Muscle of leg (tissue), 11 donors: ENCODE data around the gene MANEAL. TPM values are rescaled to one million over a fixed set of nuclear protein-coding genes. Genes with fewer than 3 reads are reported as not detected.

Experiments
- DNase-seq: peaks from one replicate; pipeline ENCODE4 v3.0.0; 2013
- H3K27ac ChIP-seq: one replicate; pipeline ENCODE4 v1.5.1; 2013; ENCODE audit warnings: mild to moderate bottlenecking, low read length, control low read depth
- H3K27me3 ChIP-seq: one replicate; pipeline ENCODE4 v1.6.1; 2013; ENCODE audit warnings: low read length; ENCODE audit not compliant: control insufficient read depth, insufficient read depth
- H3K36me3 ChIP-seq: one replicate; pipeline ENCODE4 v1.6.1; 2013; ENCODE audit warnings: low read length; ENCODE audit not compliant: control insufficient read depth, insufficient read depth
- H3K4me1 ChIP-seq: one replicate; pipeline ENCODE4 v1.6.1; 2013; ENCODE audit warnings: low read length; ENCODE audit not compliant: control insufficient read depth, insufficient read depth
- H3K4me3 ChIP-seq: one replicate; pipeline ENCODE4 v1.5.1; 2013; ENCODE audit warnings: low read length, control low read depth
- H3K9me3 ChIP-seq: replicated peaks from 2 replicates; pipeline ENCODE4 v1.6.1; 2013; ENCODE audit warnings: low read depth, low read length; ENCODE audit not compliant: control insufficient read depth
- WGBS: methylation state at CpG from one replicate; pipeline ENCODE4 v1.1.5; 2013; ENCODE audit warnings: missing lambda C conversion rate; ENCODE audit not compliant: insufficient coverage; 5-methylcytosine and 5-hydroxymethylcytosine counted together
- polyA plus RNA-seq, 8 donors: library from polyadenylated mRNA; unstranded; fragments of 120-200 nt; gene quantifications; one replicate each; pipeline versions ENCODE4 v1.2.1 to v1.2.3, GENCODE V29; 2013; ENCODE audit warnings: inconsistent platforms in 1 of 8, low replicate concordance in 1 of 8; ENCODE audit not compliant: insufficient read length in 8 of 8, insufficient read depth in 1 of 8
- total RNA-seq: library from RNA; stranded (reverse); fragments of 120-200 nt; gene quantifications from one replicate; pipeline ENCODE4 v1.2.4, GENCODE V29; 2013

The MANEAL gene
- total and polyA plus RNA-seq, 9 donors, result 2.0 to 3.7 (median 2.7) TPM

DNA sequence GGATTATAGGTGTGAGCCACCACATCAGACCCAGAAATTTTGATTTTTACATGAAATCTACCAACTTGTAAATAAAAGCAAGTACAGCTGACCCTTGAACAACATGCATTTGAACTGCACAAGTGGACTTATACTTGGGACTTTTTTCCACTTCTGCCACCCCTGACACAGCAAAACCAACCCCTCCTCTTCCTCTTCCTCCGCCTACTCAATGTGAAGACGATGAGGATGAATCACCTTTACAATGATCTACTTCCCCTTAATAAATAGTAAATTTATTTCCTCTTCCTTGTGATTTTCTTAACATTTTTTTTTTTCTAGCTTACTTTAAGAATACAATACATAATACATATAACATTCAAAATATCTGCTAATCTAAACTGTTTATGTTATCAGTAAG is 31.9 kb downstream of the MANEAL start:
- WGBS, result 92% methylated on average over 2 of the region's 2 CpGs
- Histone ChIP-seq H3K27ac (no peak overlapping the region), H3K36me3 (peaks cover 30% of the 10 kb centered on the region), H3K4me3 (no peak overlapping the region), H3K9me3 (no peaks in the 10 kb centered on the region), H3K27me3 (no peaks in the 10 kb centered on the region), H3K4me1 (no peaks in the 10 kb centered on the region)
- no peak for DNase-seq

DNA sequence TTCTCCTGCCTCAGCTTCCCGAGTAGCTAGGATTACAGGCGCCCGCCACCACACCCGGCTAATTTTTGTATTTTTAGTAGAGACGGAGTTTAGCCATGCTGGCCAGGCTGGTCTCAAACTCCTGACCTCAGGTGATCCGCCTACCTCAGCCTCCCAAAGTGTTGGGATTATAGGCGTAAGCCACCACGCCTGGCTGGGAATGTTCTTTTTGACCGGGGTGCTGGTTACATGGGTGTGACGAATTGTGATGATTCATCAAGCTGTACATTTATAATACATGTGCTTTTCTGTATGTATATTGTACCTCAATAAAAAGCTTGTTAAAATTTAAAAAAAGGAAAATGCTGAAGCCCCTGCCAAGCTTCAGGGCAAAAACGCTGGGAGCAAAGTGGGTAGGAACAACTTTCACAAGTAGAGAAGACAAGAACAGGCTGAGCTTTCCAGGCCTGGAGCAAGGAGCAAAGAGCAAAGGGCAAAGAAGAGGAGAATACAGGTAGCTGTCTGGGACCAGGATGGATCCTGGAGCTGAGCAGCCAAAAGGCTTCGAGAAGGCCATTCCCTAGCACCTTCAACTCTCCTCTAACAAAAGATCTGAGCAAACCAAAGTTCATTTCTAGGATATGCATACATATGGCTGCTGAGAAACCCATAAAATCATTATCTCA is 34.9 kb downstream of the MANEAL start:
- H3K9me3 ChIP-seq, result no peaks in the 10 kb centered on the region
- 78% methylated on average over 1 of the region's 12 CpGs for WGBS

DNA sequence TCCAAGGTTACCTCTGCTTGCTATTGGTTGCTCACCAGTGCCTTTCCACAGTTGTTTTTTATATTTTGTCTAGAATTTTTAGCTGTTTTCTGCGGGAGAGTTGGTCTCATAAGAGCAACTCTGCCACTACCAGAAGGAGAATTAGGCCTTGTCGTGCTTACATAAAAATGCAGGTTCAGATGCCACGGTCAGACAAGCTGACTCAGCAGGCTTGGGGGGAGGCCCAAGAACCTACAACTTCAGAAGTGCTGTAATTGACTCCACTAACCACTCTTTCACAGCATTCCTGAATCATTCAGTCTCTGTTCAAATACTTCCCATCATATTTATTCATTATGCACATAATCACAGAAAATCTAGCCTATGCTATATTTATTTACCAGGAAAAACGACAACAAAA is 37.5 kb downstream of the MANEAL start:
- Histone ChIP-seq H3K27ac (no peak overlapping the region), H3K36me3 (peaks cover 51% of the 10 kb centered on the region), H3K9me3 (no peaks in the 10 kb centered on the region), H3K27me3 (no peaks in the 10 kb centered on the region), H3K4me1 (no peaks in the 10 kb centered on the region), H3K4me3 (no peak overlapping the region)
- DNase-seq, result no peak
- no CpG with 5 or more reads among the region's 4 CpGs for WGBS

More for the DNA sequence above, 34.9 kb downstream of the MANEAL start:
- no peaks in the 10 kb centered on the region for H3K4me1 ChIP-seq
- H3K4me3 ChIP-seq, result no peak overlapping the region
- no peak overlapping the region for H3K27ac ChIP-seq
- peaks cover 32% of the 10 kb centered on the region for H3K36me3 ChIP-seq
- DNase-seq, result no peak
- H3K27me3 ChIP-seq, result no peaks in the 10 kb centered on the region

DNA sequence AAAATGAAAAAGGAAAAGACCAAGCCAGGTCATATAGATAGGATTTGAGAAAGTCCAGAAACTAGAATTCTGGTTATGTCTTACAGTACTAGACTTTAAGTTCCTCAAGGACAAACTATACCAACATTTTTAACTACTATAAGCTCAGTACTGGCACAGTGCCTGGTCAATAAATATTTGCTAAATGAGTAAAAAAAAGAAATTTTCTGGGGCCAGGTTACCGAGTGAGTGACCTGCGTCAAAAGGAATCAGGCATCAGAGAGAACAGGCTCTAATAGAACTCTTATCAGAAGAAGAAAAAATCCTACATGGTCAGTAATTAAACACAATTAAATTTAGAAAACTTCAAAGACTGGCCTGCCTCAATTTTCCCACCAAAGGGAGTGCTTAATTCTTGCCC is 38.2 kb downstream of the MANEAL start:
- DNase-seq, result no peak
- no peak overlapping the region for H3K4me3 ChIP-seq
- H3K27ac ChIP-seq, result no peak overlapping the region
- no peaks in the 10 kb centered on the region for H3K9me3 ChIP-seq
- no CpG with 5 or more reads among the region's 2 CpGs for WGBS
- H3K4me1 ChIP-seq, result no peaks in the 10 kb centered on the region
- H3K27me3 ChIP-seq, result no peaks in the 10 kb centered on the region
- peaks cover 47% of the 10 kb centered on the region for H3K36me3 ChIP-seq

DNA sequence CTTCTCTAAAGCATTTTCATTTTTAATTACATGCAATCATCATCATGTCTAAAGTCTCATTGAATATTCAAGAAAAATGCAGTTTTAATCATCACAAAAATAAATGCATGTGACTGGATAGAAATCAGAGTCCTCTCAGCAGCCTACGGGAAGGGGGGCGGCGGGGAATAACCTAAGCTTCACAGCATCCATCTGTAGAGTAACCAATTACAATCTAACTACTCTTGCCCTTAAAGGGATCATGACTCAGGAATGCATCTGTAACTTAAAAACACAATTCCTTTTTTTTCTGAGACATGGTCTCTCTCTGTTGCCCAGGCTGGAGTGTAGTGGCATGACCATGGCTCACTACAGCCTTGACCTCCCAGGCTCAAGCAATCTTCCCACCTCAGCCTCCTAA is 43.1 kb downstream of the MANEAL start:
- Histone ChIP-seq H3K27ac (no peak overlapping the region), H3K4me1 (no peaks in the 10 kb centered on the region), H3K9me3 (no peaks in the 10 kb centered on the region), H3K4me3 (no peak overlapping the region), H3K36me3 (peaks cover 57% of the 10 kb centered on the region), H3K27me3 (no peaks in the 10 kb centered on the region)
- WGBS, result no CpG with 5 or more reads among the region's 3 CpGs
- no peak for DNase-seq

DNA sequence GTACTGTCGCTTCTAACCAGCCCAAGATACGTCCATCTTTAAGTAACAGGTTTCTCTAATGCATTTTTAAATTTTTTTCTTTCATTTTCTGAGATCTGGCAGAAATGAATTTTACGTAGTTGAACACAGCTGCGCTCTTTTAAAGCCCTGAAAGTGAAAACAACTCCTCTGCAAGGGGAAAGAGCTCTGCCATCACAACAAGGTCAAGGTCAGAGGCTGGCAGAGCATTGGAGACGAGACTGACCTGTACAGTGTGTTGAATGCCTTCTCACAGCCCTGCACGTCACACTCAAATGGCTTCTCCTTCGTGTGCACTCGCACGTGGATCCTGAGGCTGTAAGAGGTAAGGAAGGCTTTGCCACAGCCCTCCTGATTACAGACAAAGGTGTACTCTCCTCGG is 46.0 kb downstream of the MANEAL start:
- DNase-seq, result no peak
- Histone ChIP-seq H3K9me3 (no peaks in the 10 kb centered on the region), H3K4me3 (no peak overlapping the region), H3K4me1 (no peaks in the 10 kb centered on the region), H3K36me3 (peaks cover 42% of the 10 kb centered on the region), H3K27ac (no peak overlapping the region), H3K27me3 (no peaks in the 10 kb centered on the region)
- WGBS, result 97% methylated on average over 8 of the region's 10 CpGs

DNA sequence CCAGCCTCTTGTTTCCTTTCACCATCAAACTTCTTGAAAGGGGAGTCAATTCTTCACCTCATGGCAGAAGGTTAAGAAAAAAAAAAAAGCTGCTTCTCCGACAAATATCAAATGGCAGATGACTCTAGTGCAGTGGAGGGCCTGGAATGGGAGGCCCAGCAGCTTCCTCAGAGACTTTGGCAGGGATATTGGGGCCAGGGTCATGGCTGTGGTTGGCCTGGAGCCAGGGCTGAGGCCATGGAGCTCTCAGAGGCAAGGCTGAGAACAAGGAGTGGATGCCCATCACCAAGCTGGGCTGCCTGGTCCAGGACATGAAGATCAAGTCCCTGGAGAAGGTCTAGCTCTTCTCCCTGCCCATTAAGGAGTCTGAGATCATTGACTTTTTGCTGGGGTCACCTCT is 47.1 kb downstream of the MANEAL start:
- H3K4me1 ChIP-seq, result no peaks in the 10 kb centered on the region
- no peaks in the 10 kb centered on the region for H3K27me3 ChIP-seq
- no peak for DNase-seq
- WGBS, result no CpG with 5 or more reads among the region's 1 CpG
- H3K4me3 ChIP-seq, result no peak overlapping the region
- H3K9me3 ChIP-seq, result no peaks in the 10 kb centered on the region
- peaks cover 33% of the 10 kb centered on the region for H3K36me3 ChIP-seq
- no peak overlapping the region for H3K27ac ChIP-seq

DNA sequence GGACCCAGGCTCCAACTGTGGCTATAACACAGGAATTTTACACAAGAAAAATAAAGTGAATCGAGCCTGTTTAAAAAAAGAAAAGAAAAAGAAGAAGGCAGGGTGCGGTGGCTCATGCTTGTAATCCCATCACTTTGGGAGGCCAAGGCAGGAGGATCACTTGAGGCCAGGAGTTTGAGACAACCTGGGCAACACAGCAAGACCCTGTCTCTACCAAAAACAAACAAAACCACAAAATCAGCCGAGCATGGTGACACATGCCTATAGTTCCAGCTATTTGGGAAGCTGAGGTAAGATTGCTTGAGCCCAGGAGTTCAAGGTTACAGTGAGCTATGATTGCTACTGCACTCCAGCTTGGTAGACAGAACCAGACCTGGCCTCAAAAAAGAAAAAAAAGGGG is 48.0 kb downstream of the MANEAL start:
- no peak for DNase-seq
- H3K36me3 ChIP-seq, result peaks cover 30% of the 10 kb centered on the region

DNA sequence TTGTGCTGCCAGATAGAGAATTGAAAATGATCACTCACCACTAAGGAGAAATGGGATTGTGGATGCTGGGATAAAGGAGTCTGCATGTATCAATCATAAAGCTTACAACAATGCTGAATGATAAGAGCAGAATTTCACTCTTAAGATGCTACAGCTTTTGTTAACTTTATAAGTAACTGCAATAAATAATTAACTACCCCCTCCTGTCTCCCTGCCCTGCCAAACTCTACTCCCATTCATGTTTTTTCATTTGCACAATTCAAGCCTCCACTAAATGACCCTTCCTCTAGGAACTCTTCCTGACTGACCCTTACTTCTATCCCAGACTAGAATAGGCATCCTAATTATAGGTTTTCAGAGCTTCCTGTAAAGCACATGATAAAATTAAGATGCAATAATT is 50.9 kb downstream of the MANEAL start:
- H3K4me1 ChIP-seq, result no peaks in the 10 kb centered on the region

More for the DNA sequence above, 48.0 kb downstream of the MANEAL start:
- 80% methylated on average over 1 of the region's 3 CpGs for WGBS
- Histone ChIP-seq H3K27ac (no peak overlapping the region), H3K4me3 (no peak overlapping the region), H3K4me1 (no peaks in the 10 kb centered on the region), H3K9me3 (no peaks in the 10 kb centered on the region), H3K27me3 (no peaks in the 10 kb centered on the region)

DNA sequence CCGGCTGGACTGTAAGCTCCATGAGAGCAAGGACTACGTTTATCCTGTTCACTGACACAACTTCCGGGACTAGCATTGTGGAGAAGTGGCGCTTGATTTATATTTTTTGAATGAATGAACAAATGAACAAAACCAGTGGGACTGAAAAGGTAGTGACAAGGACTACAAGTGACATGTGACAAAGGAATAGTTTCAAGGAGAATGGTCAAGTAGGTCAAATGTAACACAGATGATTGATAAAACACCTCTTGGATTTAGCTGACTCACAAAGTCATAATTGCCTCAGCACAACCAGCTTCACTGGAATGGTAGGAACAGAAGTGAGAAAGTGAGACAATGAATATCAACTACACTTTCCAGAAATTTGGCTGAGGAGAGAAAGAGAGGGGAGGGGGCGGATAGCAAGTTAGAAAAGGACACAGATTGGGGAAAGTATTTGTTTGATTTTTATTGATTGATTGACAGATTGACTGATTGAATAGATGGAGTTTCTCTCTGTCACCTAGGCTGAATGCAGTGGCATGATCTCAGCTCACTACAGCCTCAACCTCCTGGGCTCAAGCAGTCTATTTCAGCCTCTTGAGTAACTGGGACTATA is 51.5 kb downstream of the MANEAL start:
- Histone ChIP-seq H3K36me3 (peaks cover 3% of the 10 kb centered on the region), H3K4me1 (no peaks in the 10 kb centered on the region), H3K9me3 (no peaks in the 10 kb centered on the region), H3K4me3 (no peak overlapping the region), H3K27me3 (no peaks in the 10 kb centered on the region), H3K27ac (no peak overlapping the region)
- DNase-seq, result no peak
- 93% methylated on average over 3 of the region's 5 CpGs for WGBS

More for the DNA sequence above, 50.9 kb downstream of the MANEAL start:
- no peak for DNase-seq
- peaks cover 9% of the 10 kb centered on the region for H3K36me3 ChIP-seq
- H3K4me3 ChIP-seq, result no peak overlapping the region
- H3K27ac ChIP-seq, result no peak overlapping the region
- H3K9me3 ChIP-seq, result no peaks in the 10 kb centered on the region
- no peaks in the 10 kb centered on the region for H3K27me3 ChIP-seq
